ENCODE results near the gene ZNF32.

DNA sequence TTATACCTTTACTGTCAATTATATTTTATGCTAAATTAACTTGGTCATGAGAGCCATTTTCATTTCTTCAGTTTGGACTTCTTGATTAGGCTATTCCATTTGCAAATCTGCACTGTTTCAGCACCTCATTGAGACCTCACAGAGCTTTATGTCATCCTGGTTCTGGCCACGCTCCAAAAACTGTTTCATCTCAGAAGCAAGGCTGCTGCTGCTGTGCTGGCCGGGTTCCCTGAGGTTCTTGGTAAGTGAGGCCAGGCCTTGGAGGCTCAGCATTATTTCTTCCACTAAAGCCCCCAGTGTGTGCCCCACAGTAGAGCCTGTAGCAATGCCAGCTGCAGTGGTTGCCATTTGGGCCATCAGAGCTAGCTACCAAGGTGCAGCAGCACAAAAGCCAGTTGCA is 50.2 kb downstream of the ZNF32 start:
- TF ChIP-seq, protein P1, sequence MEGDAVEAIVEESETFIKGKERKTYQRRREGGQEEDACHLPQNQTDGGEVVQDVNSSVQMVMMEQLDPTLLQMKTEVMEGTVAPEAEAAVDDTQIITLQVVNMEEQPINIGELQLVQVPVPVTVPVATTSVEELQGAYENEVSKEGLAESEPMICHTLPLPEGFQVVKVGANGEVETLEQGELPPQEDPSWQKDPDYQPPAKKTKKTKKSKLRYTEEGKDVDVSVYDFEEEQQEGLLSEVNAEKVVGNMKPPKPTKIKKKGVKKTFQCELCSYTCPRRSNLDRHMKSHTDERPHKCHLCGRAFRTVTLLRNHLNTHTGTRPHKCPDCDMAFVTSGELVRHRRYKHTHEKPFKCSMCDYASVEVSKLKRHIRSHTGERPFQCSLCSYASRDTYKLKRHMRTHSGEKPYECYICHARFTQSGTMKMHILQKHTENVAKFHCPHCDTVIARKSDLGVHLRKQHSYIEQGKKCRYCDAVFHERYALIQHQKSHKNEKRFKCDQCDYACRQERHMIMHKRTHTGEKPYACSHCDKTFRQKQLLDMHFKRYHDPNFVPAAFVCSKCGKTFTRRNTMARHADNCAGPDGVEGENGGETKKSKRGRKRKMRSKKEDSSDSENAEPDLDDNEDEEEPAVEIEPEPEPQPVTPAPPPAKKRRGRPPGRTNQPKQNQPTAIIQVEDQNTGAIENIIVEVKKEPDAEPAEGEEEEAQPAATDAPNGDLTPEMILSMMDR (conservative IDR thresholded peaks at IDR 0.05) = no peak
- no peak for TF ChIP-seq EZH2 (IDR thresholded peaks at IDR 0.05; ENCODE audit: low read depth)

All from PC-9 (cell line).